CD4-positive, alpha-beta T cell treated with Interleukin-12 subunit alpha and Interleukin-12 subunit beta, for 1 hour (primary cell): ENCODE data around the gene C1RL.
A peak's percentile ranks its signal among the peaks of the same experiment; 100 is the strongest.
"Not testable (repeated sequence)": the region's sequence is repeated elsewhere in the genome, so short reads cannot be mapped to it uniquely, and the experiment has no call there.

Experiments
- DNase-seq: peaks from one replicate; pipeline ENCODE4 v3.0.0-alpha.2; 2020

Gene C1RL

DNA sequence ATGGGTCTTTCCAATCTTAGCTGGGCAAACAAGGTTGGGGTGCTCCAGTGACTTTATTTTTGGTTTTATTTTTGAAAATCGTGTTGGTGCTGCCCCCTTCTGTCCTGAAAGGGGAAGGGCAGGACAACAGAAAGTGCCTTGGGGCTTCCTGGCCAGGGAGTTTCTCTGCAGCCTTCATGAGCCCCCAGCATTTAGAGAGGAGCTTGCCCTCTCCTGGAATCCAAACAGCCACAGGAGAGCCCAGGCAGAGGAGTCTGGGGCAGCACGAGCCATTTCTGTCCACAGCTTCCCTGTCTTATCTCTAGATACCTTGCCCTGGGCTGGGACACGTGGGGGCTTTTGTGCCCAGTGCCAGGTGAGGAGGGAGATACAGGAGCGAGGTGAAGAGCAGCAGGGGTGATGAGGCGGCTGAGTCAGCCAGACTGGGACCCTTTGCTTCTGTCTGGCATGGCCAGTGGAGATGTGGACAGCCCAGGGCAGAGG lies 4.4 kb upstream of the C1RL start:
- peak; percentile 71 for DNase-seq

DNA sequence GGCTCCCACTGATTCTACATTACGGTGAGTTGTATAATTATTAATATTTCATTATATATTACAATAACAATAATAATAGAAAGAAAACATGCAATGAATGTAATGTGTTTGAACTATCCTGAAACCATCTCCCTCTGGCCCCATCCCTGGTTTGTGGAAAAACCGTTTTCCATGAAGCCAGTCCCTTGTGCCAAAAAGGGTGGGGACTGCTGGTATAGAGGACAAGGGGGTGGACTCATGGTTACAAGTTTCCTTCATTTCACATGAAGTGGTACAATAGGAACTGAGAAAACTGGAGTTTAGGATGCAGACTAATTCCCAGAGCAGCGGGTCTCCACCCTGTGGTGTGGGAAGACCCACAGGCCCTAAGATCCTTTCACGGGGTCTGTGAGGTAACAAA lies 3.0 kb upstream of the C1RL start:
- no peak for DNase-seq

DNA sequence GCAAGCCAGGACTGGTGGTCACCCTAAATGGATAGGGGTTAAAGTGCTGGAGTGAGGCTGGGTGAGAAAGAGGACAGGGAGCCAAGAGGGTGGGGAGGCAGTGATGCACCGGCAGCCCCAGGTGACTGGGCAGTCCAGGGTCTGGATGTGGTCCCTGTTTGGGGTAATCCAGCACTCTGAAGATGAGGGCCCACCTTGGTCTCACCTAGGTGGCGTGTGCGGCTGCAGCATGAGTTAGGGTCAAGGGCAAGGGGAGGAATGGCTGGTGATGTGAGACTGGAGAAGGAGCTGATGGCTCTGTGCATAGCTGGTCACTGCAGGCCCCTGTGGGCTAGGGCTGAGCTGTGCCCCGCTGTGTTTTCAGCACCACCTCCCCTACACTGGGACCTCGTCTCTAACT lies 1.6 kb upstream of the C1RL start:
- DNase-seq: no peak

DNA sequence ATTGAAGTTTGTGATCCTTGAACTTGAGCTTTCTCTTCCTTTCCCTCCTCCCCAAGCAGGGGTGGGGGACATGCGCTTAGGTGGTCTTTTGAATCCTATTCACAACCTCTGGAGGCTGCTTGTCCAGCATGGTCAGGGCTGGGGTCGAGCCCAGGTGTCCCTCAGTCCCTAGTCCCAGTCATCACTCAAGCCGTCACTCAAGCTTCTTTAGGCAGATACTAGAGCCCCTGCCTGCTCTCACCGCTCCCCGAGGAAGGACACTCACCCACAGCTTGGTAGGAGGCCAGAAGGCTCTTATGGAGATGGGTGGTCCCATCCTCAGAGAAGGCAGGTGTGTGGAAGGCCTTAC lies 532 bp upstream of the C1RL start:
- no peak for DNase-seq

DNA sequence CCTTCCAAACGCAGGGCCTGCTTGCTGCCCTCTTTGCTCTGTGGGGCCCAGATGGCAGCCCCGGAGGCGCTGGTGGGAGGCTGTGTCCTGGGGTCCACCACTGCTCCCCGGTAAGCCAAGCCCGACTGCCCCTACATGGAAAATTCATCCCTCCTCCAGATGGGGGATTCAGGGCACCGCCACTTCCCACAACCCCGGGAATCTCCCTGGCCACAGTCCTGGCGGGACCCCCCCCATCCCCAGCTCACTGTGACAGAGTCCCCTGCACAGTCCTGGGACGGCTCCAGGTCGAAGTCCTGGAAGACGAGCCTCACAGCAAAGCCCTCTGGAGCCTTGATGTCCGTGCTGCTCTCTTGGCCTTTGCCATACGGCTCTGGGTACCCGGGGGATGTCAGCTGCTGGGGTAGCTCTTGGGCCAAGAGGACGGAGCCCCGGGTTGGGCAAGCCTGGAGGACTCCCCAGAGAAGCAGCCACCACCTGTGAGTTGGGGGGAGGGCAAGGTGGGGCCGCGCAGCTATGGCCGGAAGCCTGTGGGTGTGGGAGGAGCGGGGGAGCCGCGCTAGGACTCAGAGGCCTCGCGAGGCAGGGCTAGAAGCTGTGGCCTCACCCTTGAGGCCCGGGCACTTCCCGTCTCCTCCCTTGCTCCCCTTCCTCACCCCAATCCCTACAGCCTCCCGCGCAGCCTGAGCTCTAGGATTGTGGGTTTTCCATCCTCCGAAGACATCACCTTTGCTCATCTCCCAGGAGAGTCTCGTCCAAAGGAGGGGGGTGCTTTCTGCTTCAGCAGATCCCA lies 815 bp downstream of the C1RL start:
- DNase-seq: peak; percentile 77

DNA sequence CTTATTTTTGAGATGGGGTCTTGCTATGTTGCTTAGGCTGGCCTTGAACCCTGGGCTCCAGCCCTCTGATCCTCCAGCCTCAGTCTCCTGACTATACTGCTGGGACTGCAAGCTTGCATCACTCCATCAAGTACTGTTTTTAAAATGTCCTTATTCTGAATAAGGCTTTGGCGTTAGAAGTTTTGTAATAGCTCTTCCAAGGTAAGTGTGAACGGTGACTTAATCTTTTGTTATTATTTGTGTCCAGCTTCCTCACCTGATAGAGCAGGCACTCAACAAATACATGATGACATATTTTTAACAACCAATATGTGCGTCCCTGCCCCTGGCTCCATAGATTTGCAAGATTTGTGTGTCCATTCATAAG lies 1.4 kb downstream of the C1RL start:
- DNase-seq: no peak

DNA sequence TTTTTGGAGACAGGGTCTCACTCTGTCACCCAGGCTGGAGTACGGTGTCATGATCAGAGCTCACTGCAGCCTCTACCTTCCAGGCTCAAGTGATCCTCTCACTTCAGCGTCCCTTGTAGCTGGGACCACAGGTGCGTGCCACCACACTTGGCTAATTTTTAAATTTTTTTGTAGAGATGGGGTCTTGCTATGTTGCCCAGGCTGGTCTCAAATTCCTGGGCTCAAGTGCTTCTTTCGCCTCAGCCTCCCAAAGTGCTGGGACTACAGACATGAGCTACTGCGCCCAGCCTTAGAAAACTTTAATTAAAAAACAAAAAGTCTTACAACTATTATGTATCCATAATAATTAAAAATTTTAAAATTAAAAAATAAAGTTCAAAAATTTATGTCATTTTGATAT lies 1.8 kb downstream of the C1RL start:
- not testable (repeated sequence) for DNase-seq

DNA sequence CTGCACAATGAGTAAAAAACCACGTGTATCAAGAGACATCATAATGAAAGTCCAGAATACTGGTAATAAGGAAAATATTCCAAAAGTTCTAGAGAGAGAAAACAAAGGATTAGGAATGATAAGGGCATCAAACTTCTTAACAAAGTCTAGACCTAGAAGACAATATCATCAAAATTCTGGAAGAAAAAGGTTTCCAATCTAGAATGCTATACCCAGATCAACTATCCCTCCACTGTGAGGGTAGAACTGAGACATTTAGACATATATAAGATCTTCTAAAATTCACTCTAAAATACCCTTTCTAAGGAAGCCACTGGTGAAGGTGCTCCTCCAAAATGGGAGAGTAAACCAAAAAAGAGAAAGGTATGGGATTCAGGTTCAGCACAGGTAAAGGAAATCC lies 2.9 kb downstream of the C1RL start:
- no peak for DNase-seq

DNA sequence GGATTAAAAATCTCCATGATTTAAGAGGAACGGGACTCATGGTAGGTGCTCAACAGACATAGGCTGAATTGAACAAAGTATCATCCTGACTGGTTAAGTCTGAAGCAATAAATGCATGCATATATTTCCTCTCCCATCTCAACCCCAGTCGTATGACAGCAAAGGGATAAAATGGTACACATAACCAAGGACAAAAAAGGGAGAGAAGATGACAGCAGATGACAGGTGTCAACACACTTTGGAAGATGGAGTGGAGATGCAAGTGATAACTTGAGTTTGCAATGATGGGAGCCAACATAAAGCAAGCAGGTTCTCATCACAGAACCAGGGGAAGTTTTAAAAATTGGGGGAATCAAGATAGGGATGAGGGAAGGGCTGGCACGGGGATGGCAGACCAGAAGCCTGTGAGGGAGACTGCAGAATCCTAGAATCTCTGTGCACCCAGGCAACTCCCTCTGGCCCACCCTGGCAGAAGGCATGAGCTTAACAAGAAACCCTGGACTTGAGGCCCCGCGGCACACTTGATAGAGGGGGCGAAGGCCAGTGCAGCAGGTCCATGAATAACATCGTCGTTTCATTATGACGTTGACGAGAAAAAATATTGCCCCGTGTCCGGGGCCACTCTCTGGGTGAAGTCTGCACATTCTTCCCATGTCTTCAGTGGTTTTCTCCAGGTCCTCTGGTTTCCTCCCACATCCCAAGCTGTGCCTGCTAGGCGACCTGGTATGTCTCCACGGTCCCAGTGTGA lies 5.0 kb downstream of the C1RL start:
- no peak for DNase-seq

DNA sequence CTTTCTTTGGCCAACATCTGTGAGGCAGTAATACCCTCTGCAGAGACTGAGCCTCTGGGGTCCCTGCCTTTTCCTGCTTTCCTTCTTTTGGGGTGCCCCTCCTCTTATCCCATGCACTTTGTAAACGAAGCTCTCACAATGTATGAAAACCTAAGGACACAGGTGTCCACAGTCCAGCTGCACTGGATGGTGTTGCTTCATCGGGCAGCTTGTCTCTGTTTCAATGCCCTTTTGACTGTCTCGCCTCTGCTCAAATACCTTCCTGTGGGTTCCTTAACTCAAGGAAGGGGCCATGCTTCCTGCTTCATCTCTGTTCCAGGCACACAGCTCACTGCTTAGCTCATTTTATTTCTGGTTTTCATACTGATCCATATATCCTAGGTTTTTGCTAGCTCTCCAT lies 6.4 kb downstream of the C1RL start:
- DNase-seq: no peak

DNA sequence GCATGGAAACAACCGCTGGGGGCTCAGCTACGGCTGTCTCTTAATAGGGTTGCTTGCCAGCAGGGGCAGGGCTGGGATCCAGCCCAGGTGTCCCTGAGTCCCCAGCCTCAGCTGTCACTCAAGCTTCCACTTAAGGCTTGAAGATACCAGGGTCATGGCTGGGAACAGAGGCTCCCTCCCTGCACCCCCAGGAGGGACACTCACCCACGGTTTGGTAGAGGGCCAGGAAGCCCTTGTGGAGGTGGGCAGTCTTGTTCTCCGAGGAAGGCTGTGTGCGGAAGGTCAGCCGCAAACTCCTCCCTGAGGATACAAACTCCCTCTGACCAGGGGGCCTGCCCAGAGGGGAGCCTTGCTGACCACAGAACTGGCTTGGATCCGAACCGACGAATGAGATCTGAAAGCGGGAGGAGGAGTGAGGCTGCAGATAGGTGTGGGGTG lies 7.3 kb downstream of the C1RL start:
- no peak for DNase-seq

DNA sequence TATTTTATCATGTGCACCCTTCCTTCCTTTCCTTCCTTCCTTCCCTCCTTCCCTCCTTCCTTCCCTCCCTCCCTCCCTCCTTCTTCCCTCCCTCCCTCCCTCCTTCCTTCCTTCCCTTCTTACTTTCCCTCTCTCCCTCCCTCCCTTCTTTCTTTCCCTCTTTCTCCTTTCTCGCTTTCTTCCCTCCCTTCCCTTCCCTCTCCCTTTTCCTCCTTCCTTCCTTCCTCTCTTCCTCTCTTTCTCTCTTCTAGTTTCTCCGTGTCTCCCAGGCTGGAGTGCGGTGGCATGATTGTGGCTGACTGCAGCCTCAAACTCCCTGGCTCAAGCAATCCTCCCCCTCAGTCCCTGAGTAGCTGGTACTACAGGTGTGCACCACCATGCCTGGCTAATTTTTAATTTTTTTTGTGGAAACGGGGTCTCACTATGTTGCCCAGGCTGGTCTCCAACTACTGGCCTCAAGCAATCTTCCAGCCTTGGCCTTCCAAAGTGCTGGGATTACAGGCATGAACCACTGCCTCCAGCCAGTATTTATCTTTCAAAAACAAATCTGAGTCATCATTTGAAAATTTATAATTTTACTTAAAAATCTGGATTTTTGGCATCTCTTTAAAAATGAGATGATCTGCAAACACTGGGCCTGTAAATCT lies 7.8 kb downstream of the C1RL start:
- no peak for DNase-seq

DNA sequence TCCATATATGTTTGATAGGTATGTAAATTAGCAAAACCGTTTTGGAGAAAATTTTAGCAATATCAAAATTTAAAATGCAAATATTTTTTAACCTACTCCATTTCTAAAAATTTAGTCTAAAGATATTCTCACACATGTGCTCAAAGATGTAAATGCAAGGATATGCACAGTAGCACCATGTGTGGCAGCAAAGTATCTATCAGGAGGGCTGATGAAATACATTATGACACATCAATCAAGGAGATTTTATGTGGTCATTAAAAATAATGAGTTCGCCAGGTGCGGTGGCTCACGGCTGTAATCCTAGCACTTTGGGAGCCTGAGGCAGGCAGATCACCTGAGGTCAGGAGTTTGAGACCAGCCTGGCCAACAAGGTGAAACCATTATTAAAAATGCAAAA lies 8.8 kb downstream of the C1RL start:
- no peak for DNase-seq

DNA sequence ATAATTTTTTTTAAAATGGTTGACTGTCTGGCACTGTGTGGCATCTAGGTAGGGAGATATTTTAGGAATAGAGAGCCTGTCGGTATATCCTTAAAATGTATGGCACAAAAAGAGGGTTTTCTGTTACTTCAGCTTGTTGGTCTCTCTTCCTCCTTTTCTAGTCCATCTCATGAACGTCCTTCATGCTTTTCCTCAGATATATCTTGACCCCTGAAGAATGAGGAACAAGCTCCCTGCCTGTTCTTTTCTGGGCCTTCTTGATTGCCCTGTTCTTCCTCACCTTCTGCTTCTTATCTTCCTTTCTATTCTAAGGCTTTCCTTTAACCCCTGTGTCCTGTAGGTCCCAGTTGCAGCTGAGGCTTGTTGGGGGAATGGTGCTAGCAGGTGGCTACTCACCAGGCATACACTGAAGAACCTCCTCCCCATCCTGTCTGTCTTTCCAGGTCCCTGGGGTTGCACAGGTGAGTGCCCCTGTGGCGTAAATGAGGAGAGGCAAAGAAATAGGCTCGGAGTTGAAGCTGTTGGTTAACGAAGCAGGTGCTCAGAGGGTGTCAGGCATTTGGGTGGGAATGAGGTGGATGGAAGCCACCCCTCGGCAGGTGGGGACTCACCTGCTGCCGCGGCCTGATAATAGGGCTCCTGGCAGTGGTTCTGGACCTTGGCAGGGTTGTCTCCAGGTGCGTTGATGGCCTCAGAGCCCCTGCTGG lies 9.6 kb downstream of the C1RL start:
- no peak for DNase-seq

DNA sequence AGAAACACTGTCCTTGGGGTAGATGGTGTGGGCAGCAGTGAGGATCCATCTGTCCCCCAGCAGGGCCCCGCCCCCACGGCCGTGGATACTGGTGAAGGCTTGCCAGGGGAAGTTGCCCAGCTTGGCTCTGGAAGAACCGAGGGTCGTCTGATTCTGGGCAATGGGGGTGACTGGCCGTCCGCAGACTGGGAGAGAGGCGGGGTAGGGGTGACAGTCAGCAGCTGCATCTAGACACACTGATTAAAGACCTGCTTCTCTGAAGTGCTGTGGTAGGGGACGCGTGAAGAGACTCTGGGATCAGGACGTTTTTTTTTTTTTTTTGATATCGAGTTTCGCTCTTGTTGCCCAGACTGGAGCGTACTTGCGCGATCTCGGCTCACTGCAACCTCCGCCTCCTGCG lies 12.0 kb downstream of the C1RL start:
- no peak for DNase-seq

DNA sequence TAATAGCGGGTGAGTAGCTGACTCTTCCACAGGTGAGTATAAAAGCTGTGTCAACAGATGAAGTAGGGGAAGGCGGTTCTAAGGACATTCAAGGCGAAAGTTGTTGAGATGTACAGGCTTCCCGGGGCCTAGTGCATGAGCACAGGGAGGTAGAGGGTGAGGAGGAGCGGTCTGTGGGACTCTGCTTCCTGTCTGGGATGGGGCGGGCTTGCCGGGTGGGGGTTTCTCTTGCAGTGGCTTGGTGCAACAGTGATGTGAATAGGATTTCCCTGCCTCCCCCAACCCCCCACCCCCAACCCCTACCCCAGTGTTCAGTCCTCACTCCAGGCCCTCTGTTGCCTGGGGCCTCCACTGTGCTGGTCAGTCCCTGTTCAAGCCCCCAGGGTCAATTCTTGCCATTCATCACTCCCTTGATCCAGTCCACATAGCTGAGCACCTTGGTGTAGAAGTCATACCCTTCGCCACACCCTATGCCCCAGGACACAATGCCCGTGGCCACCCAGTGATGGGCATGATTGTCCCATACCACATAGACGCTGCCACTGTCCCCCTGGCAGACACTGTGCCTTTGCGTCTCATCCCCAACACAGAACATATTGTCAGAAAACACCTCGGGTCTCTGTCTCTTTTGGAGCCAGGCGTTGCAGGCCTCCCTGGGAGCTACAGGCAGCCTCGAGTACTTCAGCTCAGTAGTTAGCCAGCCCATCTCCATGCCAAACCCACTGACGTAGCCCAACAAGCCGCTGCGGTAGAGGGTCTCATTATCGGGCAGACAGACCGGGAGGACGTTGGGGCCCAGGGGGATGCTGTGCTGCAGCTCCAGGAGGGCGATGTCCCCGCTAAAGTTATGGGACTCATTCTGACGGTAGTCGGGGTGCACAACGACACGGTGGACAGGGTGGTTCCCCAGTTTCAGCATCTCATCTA lies 12.7 kb downstream of the C1RL start:
- no peak for DNase-seq

DNA sequence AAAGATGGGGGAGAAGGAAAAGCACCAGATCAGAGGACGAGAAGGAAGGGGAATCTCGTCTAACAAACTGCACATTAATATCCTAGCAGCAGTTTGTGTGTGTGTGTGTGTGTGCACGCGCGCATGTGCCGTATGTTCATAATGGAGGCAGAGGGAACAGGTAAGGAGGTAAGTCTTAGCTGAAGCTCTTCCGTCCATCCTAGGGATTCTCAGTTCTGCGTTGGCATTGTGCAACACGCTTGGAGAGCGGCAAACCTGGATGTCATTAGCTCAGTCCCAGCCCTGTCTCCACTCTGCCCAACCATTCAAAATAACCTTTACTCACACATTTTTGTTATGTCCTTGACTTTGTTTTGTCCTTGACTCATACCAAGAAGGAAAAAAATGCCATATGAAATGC lies 15.1 kb downstream of the C1RL start:
- no peak for DNase-seq

DNA sequence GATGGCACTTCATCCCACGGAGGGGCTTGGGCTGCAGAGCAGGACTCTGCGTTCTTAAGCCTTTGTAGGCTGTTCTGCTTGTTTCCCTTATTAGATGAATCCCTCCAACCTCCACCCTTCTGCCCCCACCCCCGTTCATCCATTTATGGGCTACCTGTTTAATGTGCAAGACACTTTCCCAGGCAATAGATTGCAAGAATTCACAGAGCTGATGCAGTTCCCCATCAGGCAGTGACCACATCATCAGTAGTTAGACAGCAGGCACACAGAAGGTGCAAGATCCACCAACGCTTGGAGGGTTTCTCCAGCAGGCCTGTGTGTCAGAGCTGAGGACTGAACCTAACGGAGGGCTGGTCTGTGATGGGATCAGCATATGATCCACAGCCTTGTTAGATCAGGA lies 15.5 kb downstream of the C1RL start:
- no peak for DNase-seq

DNA sequence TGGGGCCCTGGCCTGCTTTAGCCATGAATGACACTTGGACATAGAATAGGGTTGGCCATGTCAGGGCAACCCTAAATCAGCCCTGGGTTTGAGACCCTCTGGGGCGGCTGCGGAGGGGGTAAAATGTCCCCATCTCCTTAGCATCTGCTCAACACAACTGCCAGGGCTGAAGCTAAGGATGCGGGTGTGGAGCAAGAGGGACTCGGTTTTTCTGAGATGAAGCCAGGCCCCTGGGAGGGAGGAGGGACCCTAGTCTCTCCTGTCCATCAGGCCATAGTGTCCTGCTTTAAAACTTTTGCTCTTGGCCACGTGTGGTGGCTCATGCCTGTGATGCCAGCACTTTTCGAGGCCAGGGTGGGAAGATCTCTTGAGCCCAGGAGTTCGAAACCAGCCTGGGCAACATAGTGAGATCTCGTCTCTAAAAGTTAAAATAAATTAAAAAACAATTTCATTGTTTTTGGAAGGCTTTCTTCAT lies 16.0 kb downstream of the C1RL start:
- DNase-seq: no peak

DNA sequence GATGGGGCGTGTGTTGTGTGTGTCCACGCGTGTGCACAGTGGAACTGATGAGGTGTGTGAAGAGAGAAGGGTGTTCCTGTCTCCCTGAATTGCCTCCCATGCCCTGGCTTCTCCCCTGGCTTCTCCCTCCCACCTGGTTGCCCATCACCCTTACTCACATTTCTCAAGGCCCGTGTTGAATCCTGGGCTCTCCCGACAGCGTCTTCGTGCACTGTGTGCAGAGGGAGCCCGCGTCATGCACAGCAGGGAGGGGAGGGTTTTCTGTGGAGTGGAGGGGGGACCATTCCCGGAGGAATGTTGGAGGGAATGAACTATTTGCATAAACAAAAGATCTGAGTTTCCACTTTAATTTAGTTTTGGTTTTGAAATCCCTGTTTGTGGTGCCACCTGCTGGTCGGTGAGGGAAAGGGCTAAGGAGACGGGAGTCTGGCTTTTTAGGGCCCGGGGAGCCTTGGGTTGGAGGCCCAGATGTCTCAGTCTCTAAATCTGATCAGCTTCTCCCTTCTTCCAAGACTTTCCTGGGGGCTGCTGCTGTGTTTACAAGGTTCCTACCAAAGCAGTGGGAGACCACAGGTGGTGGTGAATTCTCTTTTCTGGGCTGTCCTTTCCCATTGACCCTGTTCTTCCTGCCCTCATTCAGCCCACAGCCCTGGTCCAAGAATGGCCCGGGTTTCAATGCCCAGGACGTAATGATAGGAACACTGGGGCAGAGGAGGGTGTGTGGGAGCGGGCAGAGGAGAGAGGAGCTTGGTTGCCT lies 16.6 kb downstream of the C1RL start, which contains the start of gene C1R:
TSS of gene C1R (minus strand) at position 217 of the 757 bp plus-strand sequence. CDS start at position 160, 57 bp downstream.
- peak; percentile 73 for DNase-seq

DNA sequence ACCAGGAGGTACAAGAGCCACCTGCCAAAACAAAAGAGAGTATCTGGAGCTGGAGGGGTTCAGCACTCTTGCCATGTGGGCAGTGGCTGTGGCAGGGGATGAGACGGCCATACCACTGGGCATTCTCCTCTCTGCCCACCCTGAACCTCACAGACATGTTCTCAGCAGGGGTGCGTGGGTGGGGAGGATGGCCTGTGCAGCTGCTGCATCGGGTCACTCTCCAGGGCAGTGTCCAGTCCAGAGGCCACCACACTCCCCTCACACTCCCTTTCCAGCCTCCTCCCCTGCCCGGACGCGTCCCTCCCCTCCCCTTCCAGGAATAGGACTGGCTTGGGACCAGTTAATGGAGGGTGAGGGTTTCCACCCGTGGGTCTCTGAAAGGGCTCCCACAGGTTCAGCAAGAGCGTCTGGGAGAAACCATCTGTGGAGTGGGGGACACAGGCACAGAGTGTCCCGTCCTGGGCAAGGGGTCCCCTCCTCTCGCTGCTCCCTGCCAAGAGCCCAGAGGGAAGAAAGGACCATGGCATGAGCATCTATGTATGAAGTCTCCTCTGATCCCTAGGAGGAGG lies 17.3 kb downstream of the C1RL start:
- no peak for DNase-seq
